GM12801 (cell line): Measurements from ENCODE around the gene AGTRAP.

ENCODE experiments used
- TF ChIP-seq, protein P1 (sequence below): IDR thresholded peaks from one replicate; pipeline ENCODE4 v1.5.1; 2011; ENCODE audit warnings: control low read depth; ENCODE audit not compliant: insufficient read length; ENCODE audit errors: extremely low read depth

The AGTRAP gene

DNA sequence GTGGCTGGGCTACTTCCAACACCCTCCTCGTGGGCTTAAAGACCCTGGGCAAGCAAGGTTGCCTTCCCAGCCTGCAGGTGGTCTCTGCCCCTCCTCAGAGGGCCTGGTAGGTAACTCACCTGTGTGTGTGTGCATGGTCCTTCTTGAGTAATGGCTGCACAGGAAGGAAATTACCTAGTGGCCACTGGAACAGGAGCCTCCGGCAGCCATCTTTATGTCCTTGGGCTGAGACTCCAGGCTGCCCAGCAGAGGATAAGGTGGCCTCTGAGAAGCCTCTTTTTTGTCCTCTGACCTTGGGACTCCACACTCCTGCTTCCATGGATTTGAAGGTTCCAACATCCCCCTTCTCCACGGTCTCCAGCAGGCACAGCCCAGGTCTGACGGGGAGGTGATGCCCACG, 24.4 kb upstream of the AGTRAP start:
- TF ChIP-seq, protein P1, sequence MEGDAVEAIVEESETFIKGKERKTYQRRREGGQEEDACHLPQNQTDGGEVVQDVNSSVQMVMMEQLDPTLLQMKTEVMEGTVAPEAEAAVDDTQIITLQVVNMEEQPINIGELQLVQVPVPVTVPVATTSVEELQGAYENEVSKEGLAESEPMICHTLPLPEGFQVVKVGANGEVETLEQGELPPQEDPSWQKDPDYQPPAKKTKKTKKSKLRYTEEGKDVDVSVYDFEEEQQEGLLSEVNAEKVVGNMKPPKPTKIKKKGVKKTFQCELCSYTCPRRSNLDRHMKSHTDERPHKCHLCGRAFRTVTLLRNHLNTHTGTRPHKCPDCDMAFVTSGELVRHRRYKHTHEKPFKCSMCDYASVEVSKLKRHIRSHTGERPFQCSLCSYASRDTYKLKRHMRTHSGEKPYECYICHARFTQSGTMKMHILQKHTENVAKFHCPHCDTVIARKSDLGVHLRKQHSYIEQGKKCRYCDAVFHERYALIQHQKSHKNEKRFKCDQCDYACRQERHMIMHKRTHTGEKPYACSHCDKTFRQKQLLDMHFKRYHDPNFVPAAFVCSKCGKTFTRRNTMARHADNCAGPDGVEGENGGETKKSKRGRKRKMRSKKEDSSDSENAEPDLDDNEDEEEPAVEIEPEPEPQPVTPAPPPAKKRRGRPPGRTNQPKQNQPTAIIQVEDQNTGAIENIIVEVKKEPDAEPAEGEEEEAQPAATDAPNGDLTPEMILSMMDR = no peak

DNA sequence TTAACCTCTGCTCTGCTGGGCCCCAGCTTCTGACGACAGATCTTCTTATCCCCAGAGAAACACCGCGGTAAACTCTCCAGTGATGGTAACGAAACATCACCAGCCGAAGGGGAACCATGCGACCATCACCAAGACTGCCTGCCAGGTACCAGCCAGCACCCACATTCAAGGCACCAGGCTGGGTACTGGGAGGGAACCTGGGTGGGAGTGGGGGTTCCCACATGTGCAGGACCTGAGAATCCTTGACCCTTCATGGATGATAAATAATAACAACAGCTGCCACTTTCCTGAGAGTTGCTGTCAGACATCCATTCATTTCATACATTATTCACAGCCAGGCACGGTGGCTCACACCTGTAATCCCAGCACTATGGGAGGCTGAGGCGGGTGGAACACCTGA, 23.7 kb upstream of the AGTRAP start:
- TF ChIP-seq, protein P1 = no peak

DNA sequence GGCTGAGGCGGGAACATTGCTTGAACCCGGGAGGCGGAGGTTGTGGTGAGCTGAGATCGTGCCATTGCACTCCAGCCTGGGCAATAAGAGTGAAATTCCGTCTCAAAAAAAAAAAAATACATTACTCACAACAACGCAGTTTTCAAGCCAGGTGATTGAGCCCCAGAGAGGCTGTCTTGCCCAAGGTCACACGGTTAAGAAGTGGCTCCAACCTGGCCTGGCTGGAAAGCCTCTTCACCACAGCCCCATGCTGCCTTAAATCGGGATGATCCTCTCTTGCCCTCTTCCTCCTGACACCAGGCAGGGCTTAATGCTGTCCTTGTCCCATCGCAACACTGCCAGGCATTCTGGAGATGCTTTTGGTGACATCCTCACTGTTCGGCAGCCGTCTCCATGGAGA, 22.8 kb upstream of the AGTRAP start:
- TF ChIP-seq, protein P1 = no peak

DNA sequence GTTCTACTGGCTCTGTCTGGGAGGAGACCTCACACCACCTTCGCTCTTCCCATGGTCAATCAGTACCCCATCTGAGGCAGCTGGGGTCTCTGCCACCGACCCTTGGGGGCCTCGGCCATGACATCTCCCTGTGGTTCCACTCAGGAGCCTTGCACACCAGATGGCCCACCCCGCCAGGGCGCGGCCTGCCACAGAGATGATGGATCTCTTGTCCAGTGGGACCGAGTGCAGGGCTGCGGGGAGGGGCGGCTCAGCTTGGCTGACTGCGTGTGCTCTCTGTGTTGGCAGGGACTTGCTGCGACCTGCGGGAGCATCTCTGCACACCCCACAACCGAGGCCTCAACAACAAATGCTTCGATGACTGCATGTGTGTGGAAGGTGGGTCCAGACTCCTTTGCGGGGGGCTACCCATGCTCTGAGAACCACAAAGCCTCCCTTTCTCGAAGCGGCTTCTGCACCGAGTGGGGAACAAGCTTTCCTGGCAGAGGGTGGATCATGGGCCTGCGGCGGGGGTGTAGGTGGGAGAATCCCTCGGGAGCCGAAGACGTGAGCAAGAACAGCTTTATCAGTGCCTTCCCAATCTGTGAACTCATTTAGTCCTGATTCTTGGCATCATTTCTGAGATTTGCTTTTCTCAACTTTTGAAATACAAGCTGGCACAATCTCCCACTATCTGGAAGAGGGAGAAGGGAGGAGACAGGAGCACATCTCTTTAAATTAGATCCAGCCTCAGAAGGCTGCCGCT, 20.9 kb upstream of the AGTRAP start:
- TF ChIP-seq, protein P1 = no peak

DNA sequence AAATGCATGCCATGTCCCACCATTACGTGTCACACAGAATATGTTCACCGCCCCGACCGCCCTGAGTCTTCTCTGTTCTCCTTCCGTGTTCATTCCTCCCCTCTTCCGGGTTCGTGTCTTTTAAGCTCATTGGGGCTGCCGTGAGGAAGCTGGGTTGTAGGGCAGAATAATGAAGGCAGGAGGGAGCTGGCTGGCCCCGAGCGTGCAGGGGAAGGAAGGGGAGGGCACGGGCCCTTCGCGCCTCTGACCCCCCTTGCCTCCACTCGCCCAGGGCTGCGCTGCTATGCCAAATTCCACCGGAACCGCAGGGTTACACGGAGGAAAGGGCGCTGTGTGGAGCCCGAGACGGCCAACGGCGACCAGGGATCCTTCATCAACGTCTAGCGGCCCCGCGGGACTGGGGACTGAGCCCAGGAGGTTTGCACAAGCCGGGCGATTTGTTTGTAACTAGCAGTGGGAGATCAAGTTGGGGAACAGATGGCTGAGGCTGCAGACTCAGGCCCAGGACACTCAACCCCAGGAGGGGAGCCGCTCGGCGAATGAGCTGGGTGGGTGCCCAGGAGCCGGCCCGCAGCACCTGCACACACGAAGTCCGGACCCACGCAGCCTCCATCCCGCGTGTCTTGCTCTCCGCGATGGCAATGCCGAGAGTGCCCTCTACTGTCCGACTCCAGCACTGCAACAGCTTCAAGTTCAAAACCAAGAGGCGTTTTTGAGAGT, 16.5 kb upstream of the AGTRAP start:
- TF ChIP-seq, protein P1 = peak; percentile 86

DNA sequence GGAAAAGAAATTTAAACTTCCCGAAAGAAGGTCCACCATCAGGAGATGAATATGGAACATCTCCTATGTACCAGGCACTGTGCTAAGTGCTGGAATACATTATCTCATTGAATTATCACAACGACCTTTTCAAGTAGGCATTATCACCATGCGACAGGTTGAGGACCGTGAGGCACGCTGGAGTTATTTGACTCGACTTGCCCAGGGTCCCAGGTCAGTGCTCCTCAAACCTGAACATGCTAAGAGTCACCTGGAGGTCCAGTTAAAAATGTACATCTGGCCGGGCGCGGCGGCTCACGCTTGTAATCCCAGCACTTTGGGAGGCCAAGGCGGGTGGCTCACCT, 15.9 kb upstream of the AGTRAP start:
- TF ChIP-seq, protein P1 = no peak

DNA sequence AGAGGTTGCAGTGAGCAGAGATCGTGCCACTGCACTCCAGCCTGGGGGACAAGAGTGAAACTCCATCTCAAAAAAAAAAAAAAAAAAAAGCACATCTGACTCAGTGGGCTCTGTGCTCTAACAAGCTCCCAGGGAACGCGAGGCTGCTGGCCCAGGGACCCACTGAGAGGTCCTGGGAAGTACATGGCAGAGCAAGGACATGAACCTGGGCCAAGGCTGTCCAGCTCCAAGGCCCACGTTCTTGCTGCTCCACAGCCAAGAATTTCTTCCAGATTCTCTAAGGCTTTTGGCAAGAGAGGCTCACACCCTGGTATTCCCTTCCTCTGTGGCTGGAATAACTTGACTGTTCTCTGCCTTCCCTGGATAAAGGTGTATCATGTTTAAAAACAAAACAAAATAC, 15.4 kb upstream of the AGTRAP start:
- TF ChIP-seq, protein P1 = no peak
